GM19468 (cell line): ENCODE measurements around the gene SPRYD4.
A peak's percentile ranks its signal among the peaks of the same experiment; 100 is the strongest.
"Not testable (repeated sequence)": the region's sequence is repeated elsewhere in the genome, so short reads cannot be mapped to it uniquely, and the experiment has no call there.

Experiments used
- ATAC-seq: cut with Tn5 transposase; IDR thresholded peaks from one replicate; pipeline ENCODE4 v1.9.1; 2021; ENCODE audit warnings: mild to moderate bottlenecking, moderate library complexity, moderate number of reproducible peaks; ENCODE audit not compliant: unreplicated experiment; ENCODE audit errors: extremely low read depth

Gene SPRYD4

GRCh38 chr12:56474389-56474788, 6.0 kb downstream of the SPRYD4 start:
- no peak for ATAC-seq

- ATAC-seq, result no peak
Measured at GRCh38 chr12:56476143-56476542, 7.8 kb downstream of the SPRYD4 start.

- ATAC-seq, result no peak
Measured at GRCh38 chr12:56476972-56477432, 8.6 kb downstream of the SPRYD4 start.

- no peak for ATAC-seq
Measured at GRCh38 chr12:56477521-56478225, 9.3 kb downstream of the SPRYD4 start.

- no peak for ATAC-seq
Measured at GRCh38 chr12:56479625-56480024, 11.2 kb downstream of the SPRYD4 start.

GRCh38 chr12:56484566-56484965, 16.2 kb downstream of the SPRYD4 start:
- ATAC-seq, result no peak

- ATAC-seq, result no peak
Measured at GRCh38 chr12:56486694-56487093, 18.3 kb downstream of the SPRYD4 start.

GRCh38 chr12:56487448-56488040, 19.2 kb downstream of the SPRYD4 start:
- ATAC-seq, result no peak

- peak; percentile 79 for ATAC-seq
Measured at GRCh38 chr12:56488041-56488955, 19.9 kb downstream of the SPRYD4 start, which contains the start of gene GLS2. Gene GLS2 (minus strand): TSS chr12:56488161. CDS start chr12:56488118, 43 bp downstream.

GRCh38 chr12:56490360-56490759, 22.0 kb downstream of the SPRYD4 start:
- ATAC-seq, result no peak

- not testable (repeated sequence) for ATAC-seq
Measured at GRCh38 chr12:56493409-56494105, 25.2 kb downstream of the SPRYD4 start.

GRCh38 chr12:56494106-56494415, 25.7 kb downstream of the SPRYD4 start:
- not testable (repeated sequence) for ATAC-seq

- ATAC-seq, result not testable (repeated sequence)
Measured at GRCh38 chr12:56494481-56494880, 26.1 kb downstream of the SPRYD4 start.

GRCh38 chr12:56496704-56497103, 28.3 kb downstream of the SPRYD4 start:
- not testable (repeated sequence) for ATAC-seq

GRCh38 chr12:56498126-56498902, 29.9 kb downstream of the SPRYD4 start:
- not testable (repeated sequence) for ATAC-seq

- not testable (repeated sequence) for ATAC-seq
Measured at GRCh38 chr12:56499452-56499851, 31.1 kb downstream of the SPRYD4 start.

GRCh38 chr12:56499879-56500278, 31.5 kb downstream of the SPRYD4 start:
- ATAC-seq, result not testable (repeated sequence)

GRCh38 chr12:56510786-56511185, 42.4 kb downstream of the SPRYD4 start:
- no peak for ATAC-seq

- not testable (repeated sequence) for ATAC-seq
Measured at GRCh38 chr12:56514014-56514318, 45.6 kb downstream of the SPRYD4 start.

GRCh38 chr12:56517854-56518253, 49.5 kb downstream of the SPRYD4 start:
- no peak for ATAC-seq
